ENCODE measurements around the gene INSIG2. TPM values are rescaled to one million over a fixed set of nuclear protein-coding genes. Genes with fewer than 3 reads are reported as not detected.
"Not testable (repeated sequence)": the region's sequence is repeated elsewhere in the genome, so short reads cannot be mapped to it uniquely, and the experiment has no call there.

INSIG2 gene
- total RNA-seq, 1 donor from 2014 or later = 6.8 TPM

GRCh38 chr2:118061135-118061955, 26.9 kb upstream of the INSIG2 start:
- ATAC-seq = peak; percentile 69

- no peak for ATAC-seq
These were observed 26.2 kb upstream of the INSIG2 start for GRCh38 chr2:118062048-118062447.

GRCh38 chr2:118062669-118063068, 25.6 kb upstream of the INSIG2 start:
- ATAC-seq = no peak

GRCh38 chr2:118065015-118065706, 23.1 kb upstream of the INSIG2 start:
- ATAC-seq = no peak

GRCh38 chr2:118065921-118066511, 22.3 kb upstream of the INSIG2 start:
- ATAC-seq = no peak

GRCh38 chr2:118077636-118078247, 10.5 kb upstream of the INSIG2 start:
- ATAC-seq = no peak

GRCh38 chr2:118078734-118079133, 9.5 kb upstream of the INSIG2 start:
- no peak for ATAC-seq

- ATAC-seq = no peak
These were observed 3.7 kb upstream of the INSIG2 start for GRCh38 chr2:118084491-118085089.

- ATAC-seq = no peak
These were observed 2.9 kb upstream of the INSIG2 start for GRCh38 chr2:118085173-118086023.

GRCh38 chr2:118086024-118086633, 2.1 kb upstream of the INSIG2 start:
- no peak for ATAC-seq

- ATAC-seq = peak; percentile 48
These were observed 999 bp downstream of the INSIG2 start for GRCh38 chr2:118089139-118089800.

GRCh38 chr2:118090387-118091139, 2.3 kb downstream of the INSIG2 start:
- no peak for ATAC-seq

- ATAC-seq = no peak
These were observed 2.8 kb downstream of the INSIG2 start for GRCh38 chr2:118091140-118091478.

- ATAC-seq = no peak
These were observed 3.4 kb downstream of the INSIG2 start for GRCh38 chr2:118091631-118092030.

- ATAC-seq = not testable (repeated sequence)
These were observed 5.8 kb downstream of the INSIG2 start for GRCh38 chr2:118094102-118094501.

- ATAC-seq = no peak
These were observed 6.2 kb downstream of the INSIG2 start for GRCh38 chr2:118094503-118094902.

GRCh38 chr2:118095610-118096009, 7.3 kb downstream of the INSIG2 start:
- ATAC-seq = no peak

- ATAC-seq = no peak
These were observed 9.4 kb downstream of the INSIG2 start for GRCh38 chr2:118097657-118098056.

GRCh38 chr2:118098307-118099030, 10.2 kb downstream of the INSIG2 start:
- no peak for ATAC-seq

All from esophagus mucosa (tissue), 1 donor.